Measurements from ENCODE around the gene IGLON5. TPM values are rescaled to one million over a fixed set of nuclear protein-coding genes. Genes with fewer than 3 reads are reported as not detected.

The IGLON5 gene
- total RNA-seq, 1 donor from 2014 or later = 2.2 TPM

- DNase-seq (ENCODE audit: low spot score) = peak; percentile 89
Observed at GRCh38 chr19:51338563-51339312, 27.3 kb downstream of the IGLON5 start.

- no peak for DNase-seq (ENCODE audit: low spot score)
Observed at GRCh38 chr19:51339313-51339686, 27.9 kb downstream of the IGLON5 start.

GRCh38 chr19:51339687-51340656 is 28.5 kb downstream of the IGLON5 start:
- DNase-seq (ENCODE audit: low spot score) = peak; percentile 98

- no peak for DNase-seq (ENCODE audit: low spot score)
Observed at GRCh38 chr19:51341066-51341465, 29.6 kb downstream of the IGLON5 start.

GRCh38 chr19:51341976-51342580 is 30.6 kb downstream of the IGLON5 start, which contains the start of gene VSIG10L:
VSIG10L (minus strand) TSS chr19:51342139; CDS start chr19:51342124, 15 bp downstream.
- no peak for DNase-seq (ENCODE audit: low spot score)

- DNase-seq (ENCODE audit: low spot score) = no peak
Observed at GRCh38 chr19:51342631-51343569, 31.5 kb downstream of the IGLON5 start.

- no peak for DNase-seq (ENCODE audit: low spot score)
Observed at GRCh38 chr19:51345076-51345620, 33.7 kb downstream of the IGLON5 start.

- no peak for DNase-seq (ENCODE audit: low spot score)
Observed at GRCh38 chr19:51346742-51347141, 35.3 kb downstream of the IGLON5 start.

- no peak for DNase-seq (ENCODE audit: low spot score)
Observed at GRCh38 chr19:51347209-51347928, 35.9 kb downstream of the IGLON5 start.

- DNase-seq (ENCODE audit: low spot score) = no peak
Observed at GRCh38 chr19:51351266-51351990, 40.0 kb downstream of the IGLON5 start.

- DNase-seq (ENCODE audit: low spot score) = no peak
Observed at GRCh38 chr19:51352783-51353360, 41.4 kb downstream of the IGLON5 start.

- no peak for DNase-seq (ENCODE audit: low spot score)
Observed at GRCh38 chr19:51354103-51354741, 42.8 kb downstream of the IGLON5 start.

- peak; percentile 79 for DNase-seq (ENCODE audit: low spot score)
Observed at GRCh38 chr19:51354742-51355148, 43.3 kb downstream of the IGLON5 start.

- DNase-seq (ENCODE audit: low spot score) = no peak
Observed at GRCh38 chr19:51356159-51356801, 44.8 kb downstream of the IGLON5 start.

- DNase-seq (ENCODE audit: low spot score) = no peak
Observed at GRCh38 chr19:51357952-51358351, 46.5 kb downstream of the IGLON5 start.

- DNase-seq (ENCODE audit: low spot score) = peak; percentile 98
Observed at GRCh38 chr19:51359294-51359693, 47.9 kb downstream of the IGLON5 start.

- DNase-seq (ENCODE audit: low spot score) = no peak
Observed at GRCh38 chr19:51361239-51361638, 49.8 kb downstream of the IGLON5 start.
